Measurements from ENCODE around the gene SCML2. TPM values are rescaled to one million over a fixed set of nuclear protein-coding genes. Genes with fewer than 3 reads are reported as not detected.

Gene SCML2
- total RNA-seq = 0.38 and 0.79 TPM in 2 replicates

GRCh38 chrX:18354369-18355223 lies at the start of gene SCML2:
Gene SCML2, minus strand, starts transcription at chrX:18354688. Its CDS starts 20,617 bp downstream, at chrX:18334071.
- Histone ChIP-seq H3K27me3 (ENCODE audit: control insufficient read depth, insufficient read depth, low read length) (peaks cover 6% of the 10 kb centered on the region), H3K4me3 (ENCODE audit: low read depth, low read length) (peak within 1 kb of the TSS; percentile 46), H3K36me3 (ENCODE audit: control insufficient read depth, insufficient read depth, low read length) (no peaks in the 10 kb centered on the region)
- FAIRE-seq (no peak), DNase-seq (ENCODE audit: low read depth) (no peak)
- no peak for TF ChIP-seq CTCF (IDR thresholded peaks at IDR 0.05; ENCODE audit: insufficient read depth, low read length, severe bottlenecking)

GRCh38 chrX:18401848-18402213 lies 47.3 kb upstream of the SCML2 start:
- TF ChIP-seq CTCF (IDR thresholded peaks at IDR 0.05; ENCODE audit: insufficient read depth, low read length, severe bottlenecking) = no peak
- H3K27me3 ChIP-seq (ENCODE audit: control insufficient read depth, insufficient read depth, low read length) = no peaks in the 10 kb centered on the region
- H3K4me3 ChIP-seq (ENCODE audit: low read depth, low read length) = no peak overlapping the region
- FAIRE-seq (no peak), DNase-seq (ENCODE audit: low read depth) (no peak)
- H3K36me3 ChIP-seq (ENCODE audit: control insufficient read depth, insufficient read depth, low read length) = no peaks in the 10 kb centered on the region

GRCh38 chrX:18394477-18394876 lies 40.0 kb upstream of the SCML2 start:
- no peak overlapping the region for H3K4me3 ChIP-seq (ENCODE audit: low read depth, low read length)
- DNase-seq (ENCODE audit: low read depth) (no peak), FAIRE-seq (no peak)
- no peaks in the 10 kb centered on the region for H3K36me3 ChIP-seq (ENCODE audit: control insufficient read depth, insufficient read depth, low read length)
- H3K27me3 ChIP-seq (ENCODE audit: control insufficient read depth, insufficient read depth, low read length) = no peaks in the 10 kb centered on the region
- no peak for TF ChIP-seq CTCF (IDR thresholded peaks at IDR 0.05; ENCODE audit: insufficient read depth, low read length, severe bottlenecking)

- Histone ChIP-seq H3K36me3 (ENCODE audit: control insufficient read depth, insufficient read depth, low read length) (no peaks in the 10 kb centered on the region), H3K4me3 (ENCODE audit: low read depth, low read length) (no peak overlapping the region), H3K27me3 (ENCODE audit: control insufficient read depth, insufficient read depth, low read length) (no peaks in the 10 kb centered on the region)
- DNase-seq (ENCODE audit: low read depth) = peak; percentile 35
- FAIRE-seq = no peak
- TF ChIP-seq CTCF (IDR thresholded peaks at IDR 0.05; ENCODE audit: insufficient read depth, low read length, severe bottlenecking) = peak; percentile 39
These were observed 36.6 kb upstream of the SCML2 start for GRCh38 chrX:18390941-18391538.

- H3K4me3 ChIP-seq (ENCODE audit: low read depth, low read length) = no peak overlapping the region
- no peaks in the 10 kb centered on the region for H3K36me3 ChIP-seq (ENCODE audit: control insufficient read depth, insufficient read depth, low read length)
- DNase-seq (ENCODE audit: low read depth) (no peak), FAIRE-seq (no peak)
- TF ChIP-seq CTCF (IDR thresholded peaks at IDR 0.05; ENCODE audit: insufficient read depth, low read length, severe bottlenecking) = no peak
- H3K27me3 ChIP-seq (ENCODE audit: control insufficient read depth, insufficient read depth, low read length) = no peaks in the 10 kb centered on the region
These were observed 35.5 kb upstream of the SCML2 start for GRCh38 chrX:18389966-18390365.
